Endometrial microvascular endothelial cells (primary cell): ENCODE measurements around the gene SVEP1. TPM values are rescaled to one million over a fixed set of nuclear protein-coding genes. Genes with fewer than 3 reads are reported as not detected.
"Not testable (repeated sequence)": the region's sequence is repeated elsewhere in the genome, so short reads cannot be mapped to it uniquely, and the experiment has no call there.

Experiments
- in situ Hi-C: cut with HindIII; loops from 2 replicates; pipeline ENCODE4 v1.10.0; 2017; ENCODE audit warnings: low sequenced_read_pairs, low pct_unique_long_range_greater_than_20kb; ENCODE audit errors: inconsistent ontology term
- total RNA-seq: library from RNA; depleted of rRNA; stranded (reverse); fragments of >200 nt; gene quantifications from one replicate; pipeline ENCODE4 v1.2.3, GENCODE V29; 2015; ENCODE audit errors: inconsistent ontology term

Gene SVEP1
- total RNA-seq, 1 donor from 2014 or later = not detected

DNA sequence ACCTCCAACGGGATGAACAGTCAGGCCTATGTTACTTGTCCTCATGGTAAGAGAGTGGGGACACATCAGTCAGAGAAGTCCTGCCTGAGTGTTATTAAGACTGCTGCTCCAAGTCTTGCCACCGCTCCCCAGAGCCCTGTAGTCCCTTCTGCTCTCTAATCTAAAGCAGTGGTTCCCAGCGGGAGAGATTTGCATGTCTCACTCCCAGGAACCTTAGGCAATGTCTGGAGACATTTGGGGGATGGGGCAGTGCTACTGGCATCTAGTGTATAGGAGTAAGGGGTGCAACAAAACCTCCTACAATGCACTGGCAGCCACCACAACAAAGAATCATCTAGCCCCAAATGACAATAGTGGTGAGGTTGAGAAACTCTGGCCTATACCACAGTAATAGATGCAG is 2.6 kb upstream of the SVEP1 start:
- in situ Hi-C loops = no loop called here

GRCh38 chr9:110580850-110581249 is 1.3 kb upstream of the SVEP1 start:
- in situ Hi-C loops = no loop called here

- in situ Hi-C loops = no loop called here
Measured at GRCh38 chr9:110579862-110580219, 300 bp upstream of the SVEP1 start.

GRCh38 chr9:110578575-110579033 is 937 bp downstream of the SVEP1 start:
- in situ Hi-C loops = no loop called here

DNA sequence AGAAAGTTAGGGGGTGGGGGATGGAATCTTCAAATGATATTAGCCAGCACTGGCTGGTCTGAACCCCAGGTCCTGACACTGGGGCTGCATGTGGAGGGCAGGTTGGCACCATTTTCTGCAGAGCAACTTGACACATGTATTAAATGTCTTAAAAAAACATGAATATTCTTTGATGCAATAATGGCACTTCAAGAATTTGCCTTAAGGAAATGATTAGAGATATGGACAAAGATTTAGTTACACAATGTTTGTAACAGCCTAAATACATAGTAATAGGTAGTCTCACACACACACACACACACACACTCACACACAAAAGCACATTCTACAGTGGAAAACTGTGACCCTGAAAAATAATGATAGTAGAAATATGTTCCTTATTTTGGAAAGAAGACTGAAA is 3.6 kb downstream of the SVEP1 start:
- in situ Hi-C loops = no loop called here

GRCh38 chr9:110575169-110575568 is 4.4 kb downstream of the SVEP1 start:
- in situ Hi-C loops = no loop called here

GRCh38 chr9:110573305-110573704 is 6.2 kb downstream of the SVEP1 start:
- in situ Hi-C loops = no loop called here

- in situ Hi-C loops = no loop called here
Measured at GRCh38 chr9:110571801-110572483, 7.6 kb downstream of the SVEP1 start.

GRCh38 chr9:110566156-110566555 is 13.4 kb downstream of the SVEP1 start:
- in situ Hi-C loops = no loop called here

DNA sequence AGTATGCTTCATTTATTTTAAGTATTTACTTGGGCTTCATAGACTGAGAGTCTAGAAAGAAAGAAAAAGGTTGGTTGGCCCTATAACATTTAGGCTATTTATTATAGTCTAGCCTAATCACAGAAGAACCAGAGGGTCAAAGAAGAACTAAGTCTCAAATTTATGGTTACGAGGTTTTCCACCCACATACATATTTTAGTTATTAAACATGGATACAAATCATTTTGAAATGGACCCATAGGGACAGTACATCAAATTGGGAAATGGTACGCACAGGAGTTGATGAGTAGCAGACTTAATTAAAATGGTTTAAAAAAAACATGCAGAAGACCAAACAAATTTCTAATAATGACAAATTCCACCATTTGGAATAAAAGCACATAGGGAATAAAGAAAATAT is 17.7 kb downstream of the SVEP1 start:
- in situ Hi-C loops = no loop called here

- in situ Hi-C loops = no loop called here
Measured at GRCh38 chr9:110559869-110560268, 19.7 kb downstream of the SVEP1 start.

DNA sequence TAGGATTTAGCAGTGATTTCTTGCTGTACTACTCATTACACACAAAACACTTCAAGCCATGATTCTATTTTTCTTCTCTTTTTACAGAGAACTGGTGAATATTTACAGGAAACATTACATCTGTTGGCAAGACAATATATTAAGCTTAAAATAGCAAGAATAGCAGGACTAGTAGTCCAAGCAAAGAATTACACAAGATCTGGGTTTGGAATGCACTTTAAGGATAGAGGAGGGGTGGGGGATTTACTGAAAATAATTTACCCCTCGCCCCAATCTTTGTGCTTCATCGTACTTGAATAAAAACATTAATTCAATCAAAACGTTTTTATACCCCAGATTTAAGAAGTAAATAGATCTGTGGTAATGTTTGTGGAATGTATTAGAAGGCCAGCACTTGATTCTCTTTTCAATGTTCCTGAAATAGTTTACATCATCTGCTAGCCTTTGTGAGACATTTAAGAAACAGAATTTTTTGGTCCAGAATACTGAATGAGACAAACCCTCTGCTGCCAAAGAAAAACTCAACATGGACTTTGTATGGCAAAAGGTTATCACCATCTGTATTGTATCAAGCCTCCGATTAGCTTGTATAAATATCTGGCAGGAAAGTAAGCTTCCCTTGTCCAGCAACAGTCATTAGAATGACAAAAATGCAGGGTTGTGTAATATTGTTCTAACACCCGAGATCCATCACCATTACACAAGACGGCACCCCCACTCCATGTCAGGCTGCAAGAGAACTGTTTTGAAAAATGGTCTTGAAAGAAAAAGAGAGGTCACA is 23.8 kb downstream of the SVEP1 start:
- in situ Hi-C loops = no loop called here

GRCh38 chr9:110546411-110546871 is 33.1 kb downstream of the SVEP1 start:
- in situ Hi-C loops = no loop called here

DNA sequence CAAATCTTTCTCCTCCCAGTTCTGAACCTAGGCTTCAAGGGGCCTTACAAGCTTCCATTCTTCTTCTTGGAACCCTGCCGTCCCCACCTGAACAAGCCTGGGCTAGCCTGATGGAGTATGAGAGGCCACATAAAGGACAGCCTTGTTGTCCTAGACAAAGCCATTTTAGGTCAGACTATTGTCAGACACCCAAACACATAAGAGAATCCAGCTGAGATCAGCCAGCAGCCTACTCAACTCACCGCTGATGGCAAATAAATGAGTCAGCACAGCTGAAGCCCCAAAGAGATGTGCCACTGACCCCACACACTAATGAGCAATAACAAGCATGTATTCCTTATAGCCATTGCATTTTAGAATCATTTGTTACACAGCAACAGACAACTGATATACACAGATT is 33.8 kb downstream of the SVEP1 start:
- in situ Hi-C loops = no loop called here

DNA sequence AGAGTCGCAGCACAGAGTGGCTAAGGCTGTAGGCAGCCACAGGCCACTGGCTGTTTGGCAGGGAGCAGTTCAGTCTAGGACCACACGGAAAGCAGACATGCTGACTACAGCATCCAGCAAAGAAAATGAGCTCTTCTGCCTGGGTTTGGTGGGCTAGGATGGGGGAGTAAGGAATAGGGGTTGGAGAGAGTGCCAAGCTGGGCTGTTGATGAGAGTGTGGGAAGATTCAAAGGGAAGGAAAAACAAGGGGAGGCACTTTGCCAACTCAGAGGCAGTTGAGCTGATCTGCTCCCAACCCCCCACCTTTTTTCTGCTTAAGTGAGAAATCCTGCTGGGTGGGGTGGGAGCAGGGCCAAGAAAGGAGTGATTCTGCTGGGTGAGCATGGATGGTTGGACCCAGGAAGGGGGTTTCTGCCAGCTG is 35.9 kb downstream of the SVEP1 start:
- in situ Hi-C loops = no loop called here

DNA sequence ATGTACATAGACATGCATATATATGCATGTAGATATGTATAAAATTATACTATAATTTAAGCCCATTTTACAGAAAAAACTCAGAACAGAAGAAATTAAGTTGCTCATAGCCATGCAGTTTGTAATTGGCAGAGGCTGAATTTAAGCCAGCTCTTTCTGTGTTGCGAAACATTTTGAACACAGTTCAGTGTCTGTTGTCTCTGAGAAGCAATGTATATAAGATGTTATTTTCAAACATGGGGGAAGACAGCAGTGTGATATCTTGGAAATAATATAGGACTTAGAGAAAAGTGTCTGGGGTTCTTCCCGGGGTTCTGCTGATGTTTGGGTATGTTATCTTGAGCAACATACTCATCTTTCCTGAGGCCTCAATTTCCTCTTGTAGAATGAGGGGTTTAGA is 37.6 kb downstream of the SVEP1 start:
- in situ Hi-C loops = no loop called here

- in situ Hi-C loops = no loop called here
Measured at GRCh38 chr9:110538647-110539041, 40.9 kb downstream of the SVEP1 start.

DNA sequence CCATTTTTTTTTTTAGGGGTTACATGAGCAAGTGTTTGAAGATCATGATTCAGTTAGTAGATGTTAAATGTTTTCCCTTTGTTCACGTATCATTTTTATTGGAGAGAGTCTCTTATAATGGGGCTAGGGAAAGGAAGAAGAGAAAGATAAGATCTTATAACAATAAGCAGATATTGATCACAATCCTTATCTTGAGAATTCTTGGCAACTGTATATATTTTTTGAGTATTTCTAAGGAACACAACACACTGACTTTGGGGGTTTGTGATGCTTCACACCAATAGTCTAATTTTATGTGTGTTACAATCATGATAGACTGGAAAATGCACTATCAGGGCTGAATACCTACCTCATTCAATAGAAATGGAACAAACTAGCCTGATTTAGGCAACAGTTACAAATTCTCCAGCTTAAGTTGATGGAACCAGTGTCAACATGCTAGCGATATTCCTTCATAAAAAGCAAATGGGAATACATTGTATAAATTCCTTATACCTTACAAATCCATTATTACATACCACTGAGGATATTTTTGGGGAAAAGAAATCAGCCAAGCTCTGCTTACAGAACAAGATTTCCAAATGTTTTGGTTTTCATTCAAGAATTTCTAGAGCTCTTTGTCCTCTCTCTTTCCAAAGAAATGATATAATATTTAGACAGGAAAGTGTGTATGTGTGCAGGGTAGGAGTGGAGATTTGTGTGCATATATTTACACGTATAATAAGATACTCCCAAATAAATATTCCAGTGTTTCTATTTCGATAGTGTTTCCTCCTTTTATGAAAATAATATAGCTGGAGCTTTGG is 41.5 kb downstream of the SVEP1 start:
- in situ Hi-C loops = no loop called here

- in situ Hi-C loops = no loop called here
Measured at GRCh38 chr9:110536822-110537221, 42.7 kb downstream of the SVEP1 start.

DNA sequence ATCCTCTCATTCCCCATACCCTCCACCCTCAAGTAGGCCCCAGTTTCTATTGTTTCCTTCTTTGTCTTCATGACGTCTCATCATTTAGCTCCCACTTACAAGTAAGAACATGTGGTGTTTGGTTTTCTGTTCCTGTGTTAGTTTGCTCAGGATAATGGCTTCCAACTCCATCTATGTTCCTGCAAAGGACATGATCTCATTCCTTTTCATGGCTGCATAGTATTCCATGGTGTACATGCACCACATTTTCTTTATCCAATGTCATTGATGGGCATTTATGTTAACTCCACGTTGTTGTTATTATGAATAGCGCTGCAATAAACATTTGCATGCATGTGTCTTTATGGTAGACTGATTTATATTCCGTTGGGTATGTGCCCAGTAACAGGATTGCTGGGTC is 45.4 kb downstream of the SVEP1 start:
- in situ Hi-C loops = not testable (repeated sequence)
